Spleen (tissue), 11 donors: Measurements from ENCODE around the gene BLNK. TPM values are rescaled to one million over a fixed set of nuclear protein-coding genes. Genes with fewer than 3 reads are reported as not detected.

Experiments
- DNase-seq: peaks from one replicate; pipeline ENCODE4 v3.0.0-alpha.2; 2020
- H3K27ac ChIP-seq, 8 donors: fragments of 200-600 bp; sonication (generic) in 7 of 8; 1 replicate in 4 of 8; 2 replicates in 4 of 8; pipeline versions ENCODE4 v1.5.0 to v1.8.0; 2016 to 2021; ENCODE audit warnings: inconsistent platforms in 4 of 8, mild to moderate bottlenecking in 4 of 8, moderate library complexity in 1 of 8
- H3K27me3 ChIP-seq, 7 donors: fragments of 200-600 bp; sonication (generic) in 6 of 7; replicated peaks in 1 of 7; 1 replicate in 4 of 7; 2 replicates in 3 of 7; pipeline versions ENCODE4 v1.5.0 to v1.8.0; 2016 to 2021; ENCODE audit warnings: inconsistent platforms in 3 of 7, mild to moderate bottlenecking in 1 of 7
- H3K36me3 ChIP-seq, 6 donors: fragments of 200-600 bp; sonication (generic) in 5 of 6; 1 replicate in 4 of 6; 2 replicates in 2 of 6; pipeline versions ENCODE4 v1.5.0 to v1.8.0; 2016 to 2021; ENCODE audit warnings: inconsistent platforms in 2 of 6
- H3K4me1 ChIP-seq, 6 donors: fragments of 200-600 bp; sonication (generic) in 5 of 6; 1 replicate in 3 of 6; 2 replicates in 3 of 6; pipeline versions ENCODE4 v1.5.0 to v1.8.0; 2016 to 2021; ENCODE audit warnings: inconsistent platforms in 3 of 6
- H3K4me3 ChIP-seq, 8 donors: fragments of 200-600 bp; sonication (generic) in 7 of 8; 1 replicate in 4 of 8; 2 replicates in 4 of 8; pipeline versions ENCODE4 v1.5.0 to v1.8.0; 2016 to 2021; ENCODE audit warnings: inconsistent platforms in 4 of 8, mild to moderate bottlenecking in 4 of 8, moderate library complexity in 2 of 8
- H3K9me3 ChIP-seq, 8 donors: fragments of 200-600 bp; sonication (generic) in 7 of 8; 1 replicate in 4 of 8; 2 replicates in 4 of 8; pipeline versions ENCODE4 v1.5.0 to v1.8.0; 2016 to 2021; ENCODE audit warnings: inconsistent platforms in 4 of 8
- POLR2A ChIP-seq, 3 donors: fragments of 450-650 bp; IDR thresholded peaks; one replicate each; pipeline ENCODE4 v1.5.1; 2017; ENCODE audit warnings: antibody characterized with exemption in 3 of 3, mild to moderate bottlenecking in 1 of 3
- POLR2AphosphoS5 ChIP-seq, 3 donors: sonication (generic); formaldehyde crosslinking; IDR thresholded peaks; one replicate each; pipeline ENCODE4 v1.5.1; 2017; ENCODE audit warnings: antibody characterized with exemption in 3 of 3
- WGBS, 5 donors: extraction: QIAGEN DNeasy Blood & Tissue Kit in 3 of 5; methylation state at CpG; one replicate each; pipeline versions ENCODE4 v1.1.5 to v1.1.7; 2013 to 2018; 5-methylcytosine and 5-hydroxymethylcytosine counted together
- intact Hi-C: fragments of 100-400 bp; cut with DNase I; formaldehyde crosslinking; loops from one replicate; pipeline ENCODE4 v1.15.0; 2023; ENCODE audit warnings: low total_unique reads
- polyA plus RNA-seq, 3 donors: library from polyadenylated mRNA; stranded (reverse); fragments of 200-250 nt; gene quantifications; one replicate each; pipeline ENCODE4 v1.2.1, GENCODE V29; 2013
- total RNA-seq, 7 donors: library from RNA; depleted of rRNA in 3 of 7; stranded (reverse); fragments of >200 nt in 3 of 7; fragmentation: NEBNext Ultra II Directional in 4 of 7; extraction: Animal tissue kit (Norgen Biotek cat#: 25700) in 4 of 7; gene quantifications; one replicate each; pipeline versions ENCODE4 v1.1.0 to v1.2.1, GENCODE V29; 2016 to 2021
- TF ChIP-seq, protein P1 (sequence below), 11 experiments: fragments of 200-600 bp in 7 of 11; fragments of 450-650 bp in 4 of 11; sonication (generic) in 4 of 11; IDR thresholded peaks in 8 of 11; conservative IDR thresholded peaks in 3 of 11; 1 replicate in 7 of 11; 2 replicates in 4 of 11; pipeline versions ENCODE4 v1.4.0 to v1.8.0; 2016 to 2021; ENCODE audit warnings: antibody characterized with exemption in 11 of 11, inconsistent platforms in 4 of 11, mild to moderate bottlenecking in 1 of 11
- donor health status: healthy with polysubstance abuse.
- donor health status: DM: no; HTN: no; CAD: no; lungs with moderate emphysema.
- donor health status: DM: no; HTN: no; CAD: no.
- donor health status: Bipolar disorder and iron deficiency.
- donor health status: healthy.
- donor health status: DM: no; HTN: no; CAD: no.
- donor health status: DM: yes; HTN: yes; CAD: no.

BLNK gene
- total and polyA plus RNA-seq, 10 donors = 63.7 to 128 (median 91.0) TPM

- WGBS, 5 donors = 9 to 17% (median 10%) methylated on average over 5 of the region's 5 CpGs
- intact Hi-C loops = no loop called here
- Histone ChIP-seq H3K9me3 (no peaks in the 10 kb centered on the region), H3K36me3 (no peaks in the 10 kb centered on the region), H3K27ac (peak overlapping the region in 7 of 8 donors; percentile 26 to 75 (median 57)), H3K27me3 (peaks cover 0 to 7% (median 0%) of the 10 kb centered on the region in 7 donors), H3K4me3 (peak overlapping the region in 1 of 8 donors; percentile 10), H3K4me1 (peaks cover 0 to 34% (median 13%) of the 10 kb centered on the region in 6 donors)
- DNase-seq = no peak
- TF ChIP-seq POLR2AphosphoS5 (IDR thresholded peaks at IDR 0.05) (no peak), POLR2A (IDR thresholded peaks at IDR 0.05) (no peak)
- TF ChIP-seq, protein P1, sequence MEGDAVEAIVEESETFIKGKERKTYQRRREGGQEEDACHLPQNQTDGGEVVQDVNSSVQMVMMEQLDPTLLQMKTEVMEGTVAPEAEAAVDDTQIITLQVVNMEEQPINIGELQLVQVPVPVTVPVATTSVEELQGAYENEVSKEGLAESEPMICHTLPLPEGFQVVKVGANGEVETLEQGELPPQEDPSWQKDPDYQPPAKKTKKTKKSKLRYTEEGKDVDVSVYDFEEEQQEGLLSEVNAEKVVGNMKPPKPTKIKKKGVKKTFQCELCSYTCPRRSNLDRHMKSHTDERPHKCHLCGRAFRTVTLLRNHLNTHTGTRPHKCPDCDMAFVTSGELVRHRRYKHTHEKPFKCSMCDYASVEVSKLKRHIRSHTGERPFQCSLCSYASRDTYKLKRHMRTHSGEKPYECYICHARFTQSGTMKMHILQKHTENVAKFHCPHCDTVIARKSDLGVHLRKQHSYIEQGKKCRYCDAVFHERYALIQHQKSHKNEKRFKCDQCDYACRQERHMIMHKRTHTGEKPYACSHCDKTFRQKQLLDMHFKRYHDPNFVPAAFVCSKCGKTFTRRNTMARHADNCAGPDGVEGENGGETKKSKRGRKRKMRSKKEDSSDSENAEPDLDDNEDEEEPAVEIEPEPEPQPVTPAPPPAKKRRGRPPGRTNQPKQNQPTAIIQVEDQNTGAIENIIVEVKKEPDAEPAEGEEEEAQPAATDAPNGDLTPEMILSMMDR (IDR thresholded peaks at IDR 0.05 in 8 of 11, conservative IDR thresholded peaks at IDR 0.05 in 3 of 11) = no peak
These were observed 28.0 kb upstream of the BLNK start for GRCh38 chr10:96299383-96299782.

DNA sequence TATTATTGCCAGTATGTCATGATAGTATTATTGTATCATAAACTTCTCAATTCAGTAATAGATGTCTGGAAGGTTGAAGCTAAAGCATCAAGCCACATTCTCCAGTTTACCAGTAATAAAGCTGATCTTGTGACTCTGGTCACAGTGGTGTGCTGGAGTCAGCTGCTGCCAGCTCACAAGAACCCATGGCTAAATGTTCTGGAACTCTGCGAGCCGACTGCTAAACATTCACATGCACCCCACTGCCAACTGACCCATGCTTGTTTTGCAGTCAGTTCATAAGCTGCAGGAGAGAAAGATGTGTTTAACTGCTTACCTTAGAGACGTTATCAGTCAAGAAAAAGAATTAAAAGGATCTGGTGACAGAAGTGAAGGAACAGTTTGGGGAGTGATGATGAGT, 27.0 kb upstream of the BLNK start:
- no peaks in the 10 kb centered on the region for H3K9me3 ChIP-seq
- H3K4me3 ChIP-seq = no peak overlapping the region
- intact Hi-C loops = no loop called here
- TF ChIP-seq POLR2A (IDR thresholded peaks at IDR 0.05) (no peak), POLR2AphosphoS5 (IDR thresholded peaks at IDR 0.05) (no peak)
- TF ChIP-seq, protein P1 (IDR thresholded peaks at IDR 0.05 in 8 of 11, conservative IDR thresholded peaks at IDR 0.05 in 3 of 11) = no peak
- H3K27me3 ChIP-seq = peaks cover 0 to 4% (median 0%) of the 10 kb centered on the region in 7 donors
- no peak overlapping the region for H3K27ac ChIP-seq
- DNase-seq = no peak
- peaks cover 0 to 37% (median 15%) of the 10 kb centered on the region in 6 donors for H3K4me1 ChIP-seq
- WGBS, 5 donors = 85 to 92% (median 88%) methylated on average over 3 of the region's 3 CpGs
- no peaks in the 10 kb centered on the region for H3K36me3 ChIP-seq

GRCh38 chr10:96297486-96297885, 26.1 kb upstream of the BLNK start:
- TF ChIP-seq, protein P1 (IDR thresholded peaks at IDR 0.05 in 8 of 11, conservative IDR thresholded peaks at IDR 0.05 in 3 of 11) = no peak
- no peak for TF ChIP-seq POLR2AphosphoS5 (IDR thresholded peaks at IDR 0.05)
- no peak for TF ChIP-seq POLR2A (IDR thresholded peaks at IDR 0.05)
- H3K27me3 ChIP-seq = no peaks in the 10 kb centered on the region
- H3K36me3 ChIP-seq = no peaks in the 10 kb centered on the region
- no peak overlapping the region for H3K4me3 ChIP-seq
- peaks cover 0 to 46% (median 15%) of the 10 kb centered on the region in 6 donors for H3K4me1 ChIP-seq
- 91 to 95% (median 93%) methylated on average over 2 of the region's 2 CpGs for WGBS, 5 donors
- H3K27ac ChIP-seq = no peak overlapping the region
- no peaks in the 10 kb centered on the region for H3K9me3 ChIP-seq
- intact Hi-C loops = no loop called here
- DNase-seq = no peak

GRCh38 chr10:96295475-96295874, 24.1 kb upstream of the BLNK start:
- no peak for DNase-seq
- TF ChIP-seq POLR2AphosphoS5 (IDR thresholded peaks at IDR 0.05) (no peak), POLR2A (IDR thresholded peaks at IDR 0.05) (no peak)
- TF ChIP-seq, protein P1 (IDR thresholded peaks at IDR 0.05 in 8 of 11, conservative IDR thresholded peaks at IDR 0.05 in 3 of 11) = no peak
- Histone ChIP-seq H3K27ac (no peak overlapping the region), H3K4me1 (peaks cover under 1 to 52% (median 21%) of the 10 kb centered on the region in 6 donors), H3K36me3 (no peaks in the 10 kb centered on the region), H3K9me3 (no peaks in the 10 kb centered on the region), H3K27me3 (no peaks in the 10 kb centered on the region), H3K4me3 (no peak overlapping the region)
- 12 to 27% (median 18%) methylated on average over 4 of the region's 4 CpGs for WGBS, 5 donors
- intact Hi-C loops = no loop called here
